AG20443 (cell line): ENCODE measurements around the gene TNS1.
"Not testable (repeated sequence)": the region's sequence is repeated elsewhere in the genome, so short reads cannot be mapped to it uniquely, and the experiment has no call there.

ENCODE experiments used
- DNase-seq: peaks from one replicate; pipeline ENCODE4 v3.0.0; 2012; ENCODE audit warnings: low spot score, mixed read lengths

TNS1 gene

DNA sequence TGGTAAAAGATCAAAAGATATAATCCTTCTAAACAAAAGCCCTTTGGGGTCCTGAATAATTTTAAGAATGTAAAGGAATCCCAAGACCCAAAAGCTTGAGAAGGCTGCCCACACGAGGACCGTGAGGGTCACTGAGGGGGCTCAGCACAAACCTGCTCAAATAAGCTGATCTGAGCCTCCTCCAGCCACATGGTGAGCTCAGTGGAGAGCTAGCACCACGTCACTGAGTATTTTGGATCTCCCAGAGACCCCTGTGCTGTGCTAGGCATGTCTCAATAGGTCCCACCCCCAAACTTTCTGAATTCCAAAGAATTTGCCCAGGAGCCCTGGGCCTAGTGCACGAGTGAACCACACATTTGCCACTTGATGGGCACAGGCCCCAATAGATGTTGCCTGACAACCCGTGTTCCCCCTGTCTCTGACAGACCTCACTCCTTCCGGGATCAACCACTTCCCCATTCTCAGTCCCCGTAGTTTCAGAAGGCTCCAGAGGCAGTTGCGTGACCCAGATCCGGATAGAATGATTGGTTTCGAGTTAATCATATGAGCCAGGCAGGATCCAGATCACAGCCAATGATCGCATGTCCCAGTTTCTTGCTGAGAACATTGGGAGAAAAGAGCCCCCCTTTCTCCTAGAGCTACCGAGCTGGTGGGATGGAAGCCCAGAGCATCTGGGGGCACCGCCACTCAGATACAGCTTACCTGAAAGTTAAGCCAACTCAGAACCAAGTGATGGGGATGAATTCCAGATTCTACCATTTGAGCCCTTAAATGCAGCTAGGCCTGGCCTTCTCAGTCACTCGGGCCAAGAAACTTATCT is 203.8 kb downstream of the TNS1 start:
- DNase-seq, result no peak

- no peak for DNase-seq
These were observed 204.6 kb downstream of the TNS1 start for GRCh38 chr2:217798191-217798590.

- DNase-seq, result peak; percentile 9
These were observed 205.1 kb downstream of the TNS1 start for GRCh38 chr2:217797661-217798069.

DNA sequence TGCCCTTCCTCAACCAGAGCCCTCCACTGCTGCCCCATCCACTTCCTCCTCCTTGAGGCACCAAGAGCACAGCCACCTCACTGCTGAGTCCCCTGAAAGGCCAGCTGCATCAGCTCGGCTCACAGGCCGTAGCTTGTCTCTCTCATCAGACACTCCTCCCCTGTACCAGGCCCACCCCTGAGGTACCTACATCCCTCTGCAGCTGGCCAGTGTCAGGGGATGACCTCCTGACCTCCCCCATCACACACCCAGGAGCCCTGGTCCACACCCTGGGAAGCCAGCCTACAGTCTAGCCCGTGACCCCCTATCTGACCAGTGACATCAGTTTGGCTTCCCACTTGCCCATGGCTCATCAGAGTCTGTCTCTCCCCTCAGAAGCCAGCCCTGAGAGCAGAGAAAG is 205.6 kb downstream of the TNS1 start:
- peak; percentile 13 for DNase-seq

- peak; percentile 25 for DNase-seq
These were observed 206.9 kb downstream of the TNS1 start for GRCh38 chr2:217795706-217796465.

DNA sequence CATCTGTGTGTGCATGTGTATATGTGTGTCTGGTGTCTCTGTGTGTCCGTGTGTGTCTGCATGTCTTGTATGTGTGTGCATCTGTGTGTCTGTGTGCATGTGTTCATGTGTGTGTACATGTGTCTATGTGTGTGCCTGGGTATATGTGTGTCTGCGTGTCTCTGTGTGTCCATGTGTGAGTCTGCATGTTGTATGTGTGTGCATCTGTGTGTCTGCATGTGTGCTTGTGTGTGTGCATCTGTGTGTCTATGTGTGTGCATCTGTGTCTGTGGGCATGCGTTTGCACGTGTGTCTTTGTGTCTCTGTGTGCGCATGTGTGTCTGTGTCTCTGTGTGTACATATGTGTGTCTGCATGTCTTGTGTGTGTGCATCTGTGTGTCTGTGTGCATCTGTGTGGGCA is 207.7 kb downstream of the TNS1 start:
- no peak for DNase-seq

DNA sequence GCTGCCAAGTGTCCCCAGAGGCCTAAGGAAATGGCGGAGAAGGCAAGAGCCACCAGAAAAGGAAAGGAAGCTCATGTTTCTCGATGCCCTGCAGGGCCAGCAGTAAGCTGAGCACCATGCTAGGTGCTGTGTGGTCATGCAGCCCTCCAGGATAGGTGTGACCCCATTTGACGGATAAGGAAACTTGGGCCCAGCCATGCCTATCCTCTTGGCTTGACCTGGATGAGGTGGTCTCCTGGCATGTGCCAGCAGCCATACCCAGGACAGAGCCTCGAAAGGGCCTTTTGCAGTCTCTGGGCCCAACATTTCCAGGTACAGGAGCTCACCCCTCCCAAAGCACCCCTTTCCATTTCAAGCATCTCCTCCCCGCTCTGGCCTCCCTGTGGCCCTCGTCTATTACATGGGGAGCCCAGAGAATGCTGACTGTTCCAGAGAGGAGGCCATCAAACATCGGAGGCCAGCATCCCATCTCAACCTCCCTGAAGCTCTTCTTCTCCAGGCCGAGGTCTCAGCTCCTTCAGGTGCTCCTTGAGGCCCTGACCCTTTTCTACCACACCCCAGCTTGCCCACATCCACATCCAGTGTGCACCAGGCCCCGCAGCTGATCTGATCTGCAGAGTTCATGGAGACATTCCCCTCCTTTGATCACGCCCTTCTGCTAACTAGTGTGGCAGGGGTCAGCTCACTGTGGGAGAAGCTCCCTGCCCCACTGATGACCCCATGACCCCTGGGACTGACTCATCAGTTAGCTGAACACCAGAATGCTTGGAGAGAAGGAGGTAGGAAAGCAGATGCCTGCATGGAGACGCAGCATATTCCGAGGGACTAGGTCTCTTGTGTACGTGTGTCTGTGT is 208.4 kb downstream of the TNS1 start:
- peak; percentile 3 for DNase-seq

DNA sequence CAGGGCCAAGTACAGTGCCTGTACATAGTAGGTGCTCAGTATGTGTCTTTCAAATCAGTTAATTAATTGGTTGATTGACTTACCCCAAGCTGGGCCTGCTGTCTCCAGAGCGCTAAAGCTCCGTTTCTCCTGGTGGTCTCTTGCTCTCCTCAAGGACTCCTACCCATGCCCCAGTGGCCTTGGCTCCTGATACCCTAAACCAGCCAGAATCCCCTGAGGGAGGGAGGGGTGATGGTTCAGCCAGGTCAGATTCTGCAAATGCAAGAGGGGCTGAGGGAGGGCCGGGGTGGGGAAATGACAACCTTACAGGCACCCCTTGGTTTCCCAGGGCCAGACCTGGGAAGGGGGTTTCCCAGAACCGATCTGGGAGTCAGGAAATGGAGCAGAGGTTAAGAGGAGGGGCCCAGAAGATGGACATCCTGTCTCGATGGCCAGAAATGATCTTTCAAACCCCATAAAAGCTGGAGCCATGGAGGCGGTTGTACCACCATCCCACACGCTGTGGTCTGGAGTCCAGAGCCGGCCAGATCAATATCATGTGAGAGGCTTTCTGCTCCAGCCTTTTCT is 209.1 kb downstream of the TNS1 start:
- DNase-seq, result peak; percentile 9

DNA sequence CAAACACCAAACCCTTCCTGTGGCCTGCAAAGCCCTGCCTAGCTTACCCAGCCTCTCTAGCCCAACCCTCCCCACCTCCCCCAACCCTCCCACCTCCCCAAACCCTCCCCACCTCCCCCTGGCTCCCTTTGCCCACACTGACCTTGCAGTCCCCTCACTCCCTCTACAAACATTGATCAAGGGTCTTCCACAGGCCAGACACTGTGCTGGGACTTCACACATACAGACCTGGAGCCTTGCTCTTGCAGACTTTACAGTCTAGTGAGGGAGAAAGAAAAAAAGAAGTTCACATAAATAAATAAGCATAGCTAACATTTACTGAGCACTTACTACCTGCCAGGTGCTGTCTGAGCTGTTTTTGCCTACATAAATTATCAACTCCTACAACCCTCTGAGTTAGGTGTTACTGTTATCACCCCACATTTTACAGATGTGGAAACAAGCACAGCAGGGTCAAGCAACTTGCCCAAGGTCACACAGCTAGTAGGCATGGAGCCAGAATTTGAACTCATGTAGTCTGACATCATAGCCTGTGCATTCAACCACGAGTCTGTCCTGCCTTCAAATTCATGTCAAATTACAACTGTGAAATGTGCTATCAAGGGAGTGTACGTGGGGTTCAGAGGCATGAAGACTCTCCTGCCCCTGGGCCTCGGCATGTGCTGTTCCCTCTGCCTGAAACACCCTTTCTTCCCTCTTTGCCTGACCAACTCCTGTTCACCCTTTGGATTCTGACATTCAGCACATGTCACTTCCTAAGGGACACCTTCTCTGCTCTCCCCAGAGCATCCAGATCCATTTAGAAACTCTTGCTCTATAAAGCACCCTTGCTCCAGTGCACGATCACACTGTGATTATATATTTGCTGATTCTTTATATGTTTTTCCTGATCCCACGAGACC is 209.9 kb downstream of the TNS1 start:
- DNase-seq, result no peak

DNA sequence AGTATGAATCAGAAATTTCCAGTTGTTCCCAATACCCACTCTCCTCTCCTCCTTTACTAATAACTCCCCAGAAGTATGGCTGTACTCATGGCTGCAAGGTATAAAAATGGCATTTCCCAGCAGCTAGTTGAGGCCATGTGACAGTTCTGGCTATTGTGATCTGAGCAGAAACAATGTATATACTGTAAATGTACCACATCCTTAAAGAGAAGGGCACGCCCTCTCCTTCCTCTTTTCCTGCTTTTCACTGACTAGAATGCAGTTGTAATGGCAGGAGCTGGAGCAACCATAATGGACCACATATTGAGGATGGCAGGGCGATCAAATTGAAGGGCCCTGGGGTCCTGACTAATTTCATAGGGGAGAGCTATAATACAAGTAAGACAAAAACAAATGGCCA is 211.2 kb downstream of the TNS1 start:
- DNase-seq, result no peak

GRCh38 chr2:217790681-217791392 is 212.0 kb downstream of the TNS1 start:
- peak; percentile 68 for DNase-seq

DNA sequence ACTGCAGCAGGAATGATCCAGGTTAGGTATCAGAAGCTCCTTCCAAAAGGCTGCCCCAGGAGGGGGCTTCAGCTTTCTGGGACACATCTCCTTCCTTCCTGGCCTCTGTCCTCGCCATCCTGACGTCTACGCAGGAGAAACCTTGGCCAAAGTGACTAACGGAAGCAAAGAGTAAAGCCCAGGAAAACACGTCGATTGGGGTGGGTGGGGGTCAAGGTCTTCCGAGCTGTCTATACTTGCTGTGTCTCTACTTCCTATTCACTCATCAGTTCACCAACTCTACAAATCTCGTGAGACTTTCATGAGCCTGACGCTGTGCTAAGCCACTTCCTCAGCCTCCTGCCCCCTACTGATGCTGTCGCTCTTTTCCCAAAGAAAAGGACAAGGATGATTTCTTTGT is 212.6 kb downstream of the TNS1 start:
- no peak for DNase-seq

DNA sequence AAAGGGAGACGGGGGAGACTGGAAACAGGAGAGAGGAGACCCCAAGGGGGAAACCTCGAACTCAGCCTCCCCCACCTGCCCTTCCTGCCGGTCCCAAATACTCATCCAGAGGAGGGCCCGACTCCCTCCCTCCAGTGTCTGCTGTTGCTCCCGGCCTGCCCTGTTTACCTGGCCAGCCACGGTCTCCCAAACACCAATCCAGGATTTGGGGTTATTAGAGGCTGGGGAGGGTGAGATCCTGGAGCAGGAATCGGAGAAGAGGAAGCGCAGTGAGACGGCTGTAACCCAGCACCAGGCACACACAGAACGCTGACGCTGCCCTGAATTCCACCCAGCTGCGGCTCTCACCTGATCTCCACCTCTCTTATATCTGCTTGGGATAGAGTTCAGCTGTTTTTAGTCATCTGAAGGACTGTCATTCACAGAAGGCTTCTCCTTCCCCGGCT is 213.0 kb downstream of the TNS1 start:
- no peak for DNase-seq

DNA sequence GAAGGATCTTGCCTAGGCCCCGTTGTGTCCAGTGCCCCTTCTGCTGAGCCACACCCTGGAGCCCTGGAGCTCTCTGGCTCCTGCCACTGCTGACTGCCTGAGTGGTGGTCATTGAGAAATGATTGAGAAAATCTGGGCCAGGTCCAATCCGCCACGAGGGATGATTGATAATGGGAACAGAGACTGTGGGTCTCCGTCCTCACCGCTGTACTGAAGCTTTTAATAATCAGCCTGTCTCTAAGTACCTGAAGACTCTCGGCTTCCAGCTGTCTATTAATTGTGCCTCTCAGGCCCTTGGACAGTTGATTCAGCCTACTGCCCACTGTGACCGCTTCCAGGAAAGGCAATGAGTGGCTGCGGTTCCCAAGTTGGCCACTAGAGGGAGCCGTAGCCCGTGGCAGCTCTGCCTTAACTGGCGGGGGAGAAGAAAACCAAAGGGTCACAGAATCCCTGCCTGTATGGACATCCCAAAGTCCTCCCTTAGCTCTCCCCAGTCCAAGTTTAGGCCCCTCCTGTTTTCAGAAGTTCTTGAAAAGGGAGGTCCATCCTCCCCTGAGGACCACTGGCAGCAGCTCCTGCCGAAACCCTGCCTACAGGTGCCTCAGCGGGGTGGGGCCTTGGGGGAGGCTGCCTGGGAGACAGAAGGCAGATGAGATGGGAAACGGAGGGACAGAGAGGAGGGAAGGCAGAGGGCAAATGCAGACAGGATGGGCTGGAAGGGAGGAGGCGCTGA is 213.6 kb downstream of the TNS1 start:
- DNase-seq, result peak; percentile 86

- DNase-seq, result no peak
These were observed 214.2 kb downstream of the TNS1 start for GRCh38 chr2:217788669-217789002.

- no peak for DNase-seq
These were observed 215.5 kb downstream of the TNS1 start for GRCh38 chr2:217787160-217787877.

GRCh38 chr2:217786560-217786959 is 216.2 kb downstream of the TNS1 start:
- DNase-seq, result not testable (repeated sequence)

DNA sequence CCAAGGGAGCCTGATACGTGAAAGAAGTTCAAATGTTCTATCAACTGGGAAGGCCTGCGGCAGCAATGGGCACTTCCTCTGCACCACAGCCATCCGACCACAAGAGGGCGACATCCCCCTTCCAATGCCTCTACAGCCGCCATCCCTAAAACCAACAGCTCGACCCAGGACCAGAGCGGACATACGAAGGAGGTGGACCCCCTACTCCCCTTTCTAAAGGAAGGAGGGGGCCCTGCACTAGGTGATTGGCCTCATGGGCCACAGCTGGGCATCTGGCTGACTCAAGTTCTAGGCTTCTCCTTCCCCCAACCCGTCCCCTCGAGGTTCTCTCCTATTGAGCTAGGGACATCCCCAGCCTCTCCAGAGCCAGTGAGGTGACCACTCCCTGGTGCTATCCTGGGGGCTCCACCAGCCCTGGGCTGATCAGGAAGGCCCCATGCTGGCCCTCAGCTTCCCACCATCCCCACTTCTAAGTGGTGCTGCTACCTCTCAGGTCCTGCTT is 217.2 kb downstream of the TNS1 start:
- peak; percentile 87 for DNase-seq

GRCh38 chr2:217784996-217785543 is 217.7 kb downstream of the TNS1 start:
- no peak for DNase-seq
